SK-N-SH (cell line): ENCODE data around the gene STATH. TPM values are rescaled to one million over a fixed set of nuclear protein-coding genes. Genes with fewer than 3 reads are reported as not detected.

Source experiments
- CTCF ChIA-PET: fragments of 300-600, 350-600 bp; formaldehyde crosslinking; extraction: SDS; loops from one replicate; lab custom pipeline; 2021; lab: Yijun Ruan, JAX
- POLR2A ChIA-PET: fragments of 350-600 bp; sonication (Branson Sonifier 250); formaldehyde crosslinking; extraction: SDS; loops from one replicate; lab custom pipeline; 2020; ENCODE audit warnings: antibody characterized with exemption, inconsistent platforms; lab: Yijun Ruan, JAX
- DNase-seq: peaks from one replicate; pipeline ENCODE4 v3.0.0; 2012
- H2AFZ ChIP-seq: fragments of 200-600 bp; sonication (generic); 2 replicates; pipeline ENCODE4 v1.8.1; 2016; ENCODE audit warnings: antibody characterized with exemption, mild to moderate bottlenecking, low read depth
- H3F3A ChIP-seq: fragments of 200-600 bp; sonication (generic); replicated peaks from 2 replicates; pipeline ENCODE3; 2016; ENCODE audit warnings: antibody characterized with exemption, mild to moderate bottlenecking; ENCODE audit not compliant: insufficient read depth
- H3K27ac ChIP-seq, 2 experiments: fragments of 200-500 bp in 1 of 2; fragments of 200-600 bp in 1 of 2; sonication (Bioruptor generic) in 1 of 2; sonication (generic), shearing (Covaris generic) in 1 of 2; 2 replicates each; pipeline versions ENCODE4 v1.5.1 to v1.6.1; 2014 to 2016; ENCODE audit warnings: low read depth in 2 of 2, inconsistent platforms in 1 of 2, low read length in 1 of 2, mild to moderate bottlenecking in 1 of 2, mixed read lengths in 1 of 2
- H3K27me3 ChIP-seq: fragments of 200-600 bp; sonication (generic), shearing (Covaris generic); 2 replicates; pipeline ENCODE4 v1.6.1; 2016; ENCODE audit warnings: mixed run types; ENCODE audit not compliant: insufficient read depth
- H3K36me3 ChIP-seq, 2 experiments: fragments of 200-500 bp in 1 of 2; fragments of 200-600 bp in 1 of 2; sonication (Bioruptor generic) in 1 of 2; sonication (generic) in 1 of 2; replicated peaks in 1 of 2; 2 replicates each; pipeline versions ENCODE3 to v1.5.1; 2014 to 2016; ENCODE audit warnings: low read length in 1 of 2, mild to moderate bottlenecking in 1 of 2; ENCODE audit not compliant: insufficient read depth in 2 of 2, control insufficient read depth in 1 of 2
- H3K4me1 ChIP-seq, 2 experiments: fragments of 200-500 bp in 1 of 2; fragments of 200-600 bp in 1 of 2; sonication (Bioruptor generic) in 1 of 2; sonication (generic), shearing (Covaris generic) in 1 of 2; 2 replicates each; pipeline versions ENCODE4 v1.5.1 to v1.6.1; 2014 to 2016; ENCODE audit warnings: low read depth in 1 of 2, low read length in 1 of 2, mixed run types in 1 of 2; ENCODE audit not compliant: insufficient read depth in 2 of 2, control insufficient read depth in 1 of 2
- H3K4me2 ChIP-seq: fragments of 200-600 bp; sonication (generic), shearing (Covaris generic); 2 replicates; pipeline ENCODE4 v1.6.1; 2017; ENCODE audit warnings: mixed run types
- H3K4me3 ChIP-seq, 2 experiments: fragments of 200-500 bp in 1 of 2; fragments of 200-600 bp in 1 of 2; sonication (Bioruptor generic) in 1 of 2; sonication (generic), shearing (Covaris generic) in 1 of 2; 2 replicates each; pipeline versions ENCODE4 v1.5.1 to v1.8.1; 2014 to 2016; ENCODE audit warnings: low read depth in 2 of 2, inconsistent platforms in 1 of 2, low read length in 1 of 2, mild to moderate bottlenecking in 1 of 2, mixed read lengths in 1 of 2, moderate library complexity in 1 of 2
- H3K79me2 ChIP-seq: fragments of 200-600 bp; sonication (generic); 2 replicates; pipeline ENCODE4 v1.8.1; 2017; ENCODE audit warnings: mild to moderate bottlenecking; ENCODE audit not compliant: insufficient read depth
- H3K9ac ChIP-seq: fragments of 200-600 bp; sonication (generic); 2 replicates; pipeline ENCODE4 v1.6.1; 2017; ENCODE audit warnings: mixed run types
- H3K9me2 ChIP-seq: fragments of 200-600 bp; sonication (generic); 2 replicates; pipeline ENCODE4 v1.6.1; 2017; ENCODE audit warnings: mixed run types
- H3K9me3 ChIP-seq: fragments of 200-600 bp; sonication (generic); 2 replicates; pipeline ENCODE4 v1.6.1; 2017; ENCODE audit warnings: mixed run types, mild to moderate bottlenecking, moderate library complexity
- H4K20me1 ChIP-seq: fragments of 200-600 bp; sonication (generic); 2 replicates; pipeline ENCODE4 v1.6.1; 2017; ENCODE audit warnings: mild to moderate bottlenecking, mixed run types; ENCODE audit not compliant: insufficient read depth
- EZH2phosphoT487 ChIP-seq: fragments of 200-600 bp; sonication (generic); IDR thresholded peaks from 2 replicates; pipeline ENCODE4 v1.6.1; 2017; ENCODE audit warnings: low read depth, mixed run types, mild to moderate bottlenecking, antibody characterized with exemption, moderate library complexity, borderline replicate concordance
- FOSL2 ChIP-seq: IDR thresholded peaks from 2 replicates; pipeline ENCODE4 v1.4.0; 2012; ENCODE audit warnings: low read depth, mild to moderate bottlenecking, moderate library complexity, borderline replicate concordance
- GABPA ChIP-seq: IDR thresholded peaks from 2 replicates; pipeline ENCODE4 v1.4.0; 2012; ENCODE audit warnings: low read depth, mild to moderate bottlenecking
- IRF3 ChIP-seq: fragments of 150-350 bp; IDR thresholded peaks from 2 replicates; pipeline ENCODE4 v1.6.1; 2016; ENCODE audit warnings: mild to moderate bottlenecking, low read depth, low read length
- MAX ChIP-seq: IDR thresholded peaks from 2 replicates; pipeline ENCODE4 v1.4.0; 2012; ENCODE audit warnings: low read depth
- MEF2A ChIP-seq: IDR thresholded peaks from 2 replicates; pipeline ENCODE4 v1.4.0; 2012; ENCODE audit warnings: low read depth, borderline replicate concordance
- MXI1 ChIP-seq: IDR thresholded peaks from 2 replicates; pipeline ENCODE4 v1.6.1; 2012; ENCODE audit warnings: mild to moderate bottlenecking, low read depth, low read length, improper control_type of control experiment
- NFIC ChIP-seq: IDR thresholded peaks from 2 replicates; pipeline ENCODE4 v1.4.0; 2012; ENCODE audit warnings: borderline replicate concordance
- POLR2AphosphoS5 ChIP-seq: IDR thresholded peaks from 2 replicates; pipeline ENCODE4 v1.6.1; 2012; ENCODE audit warnings: low read depth, low read length
- RCOR1 ChIP-seq: fragments of 150-350 bp; IDR thresholded peaks from 2 replicates; pipeline ENCODE4 v1.6.1; 2017; ENCODE audit warnings: antibody characterized with exemption, low read length
- RFX5 ChIP-seq: IDR thresholded peaks from 2 replicates; pipeline ENCODE4 v1.6.1; 2012; ENCODE audit warnings: mild to moderate bottlenecking, improper control_type of control experiment, low read length
- TAF1 ChIP-seq: IDR thresholded peaks from 2 replicates; pipeline ENCODE4 v1.6.1; 2012; ENCODE audit warnings: low read depth, mild to moderate bottlenecking, low read length, moderate library complexity, borderline replicate concordance
- USF2 ChIP-seq: fragments of 150-350 bp; IDR thresholded peaks from 2 replicates; pipeline ENCODE4 v1.6.1; 2017; ENCODE audit warnings: antibody characterized with exemption, low read length, low read depth, borderline replicate concordance
- YY1 ChIP-seq: IDR thresholded peaks from 2 replicates; pipeline ENCODE4 v1.4.0; 2012; ENCODE audit warnings: low read depth, mild to moderate bottlenecking
- ZBTB33 ChIP-seq: IDR thresholded peaks from 2 replicates; pipeline ENCODE4 v1.4.0; 2012; ENCODE audit warnings: low read depth, borderline replicate concordance
- WGBS: methylation state at CpG from one replicate; pipeline ENCODE4 v1.1.6; 2017; ENCODE audit warnings: low lambda C conversion rate; 5-methylcytosine and 5-hydroxymethylcytosine counted together
- polyA plus RNA-seq, 3 experiments: library from polyadenylated mRNA; depleted of rRNA; stranded (reverse); fragments of >200 nt; gene quantifications; 2 replicates each; pipeline ENCODE4 v1.2.3, GENCODE V29; 2012

STATH gene
- polyA plus RNA-seq, 1 of the 3 experiments (the other 2 are of a cell fraction): not detected

GRCh38 chr4:69957209-69957608 lies 38.6 kb upstream of the STATH start:
- Histone ChIP-seq H3K27ac (no peak overlapping the region), H2AFZ (no peak overlapping the region), H3K4me2 (no peak overlapping the region), H3K27me3 (no peaks in the 10 kb centered on the region), H3K9me3 (no peaks in the 10 kb centered on the region), H3K36me3 (no peaks in the 10 kb centered on the region), H3K9me2 (no peaks in the 10 kb centered on the region), H3F3A (no peaks in the 10 kb centered on the region), H3K4me1 (no peaks in the 10 kb centered on the region), H3K9ac (no peak overlapping the region), H4K20me1 (no peaks in the 10 kb centered on the region), H3K4me3 (no peak overlapping the region), H3K79me2 (no peaks in the 10 kb centered on the region)
- no peak for DNase-seq
- ChIA-PET POLR2A (no interaction called here), CTCF (interaction anchor here (0.7 kb wide), 1 partner anchor 1191 kb away, joined by 3 read pairs; no protein-coding TSS in a partner anchor)
- WGBS: 9% methylated on average over 1 of the region's 1 CpG
- no peak for TF ChIP-seq RCOR1
- no peak for TF ChIP-seq MAX
- no peak for TF ChIP-seq MXI1
- TF ChIP-seq TAF1: no peak
- TF ChIP-seq MEF2A: no peak
- no peak for TF ChIP-seq GABPA
- TF ChIP-seq EZH2phosphoT487: no peak
- TF ChIP-seq FOSL2: no peak
- no peak for TF ChIP-seq NFIC
- no peak for TF ChIP-seq IRF3

GRCh38 chr4:69965628-69966027 lies 30.1 kb upstream of the STATH start, which contains the start of gene CSN2:
TSS of gene CSN2 (minus strand) at chr4:69965728. CDS start at chr4:69960995, 4,733 bp downstream.
- ChIA-PET CTCF (no interaction called here), POLR2A (no interaction called here)
- H3F3A ChIP-seq: no peaks in the 10 kb centered on the region
- no peak within 1 kb of the TSS for H2AFZ ChIP-seq
- no peak within 1 kb of the TSS for H3K4me3 ChIP-seq
- WGBS: 7% methylated on average over 2 of the region's 2 CpGs
- no peak within 1 kb of the TSS for H3K4me2 ChIP-seq
- no peak for DNase-seq
- H3K27me3 ChIP-seq: no peaks in the 10 kb centered on the region
- H3K4me1 ChIP-seq: no peaks in the 10 kb centered on the region
- H3K36me3 ChIP-seq: no peaks in the 10 kb centered on the region
- no peaks in the 10 kb centered on the region for H3K9me3 ChIP-seq
- TF ChIP-seq ZBTB33 (no peak), YY1 (no peak), EZH2phosphoT487 (no peak), RFX5 (no peak), USF2 (no peak), POLR2AphosphoS5 (no peak)
- no peak within 1 kb of the TSS for H3K9ac ChIP-seq
- H3K27ac ChIP-seq: no peak within 1 kb of the TSS
- no peaks in the 10 kb centered on the region for H3K79me2 ChIP-seq
- no peaks in the 10 kb centered on the region for H4K20me1 ChIP-seq
- H3K9me2 ChIP-seq: no peaks in the 10 kb centered on the region
